T-helper 2 cell treated with Interferon-gamma antibody and Interleukin-4, amounts not matched to agents 100 ng/mL and 5 ng/mL, for 36 hours (primary cell): Measurements from ENCODE around the gene TM7SF3. TPM values are rescaled to one million over a fixed set of nuclear protein-coding genes. Genes with fewer than 3 reads are reported as not detected.

Experiments
- intact Hi-C: fragments of 100-400 bp; cut with micrococcal nuclease; formaldehyde crosslinking; loops from one replicate; pipeline ENCODE4 v1.15.1; 2023
- total RNA-seq: library from RNA; stranded (reverse); gene quantifications from 2 replicates; pipeline ENCODE4 v1.2.3, GENCODE V29; 2022

The TM7SF3 gene
- total RNA-seq, 1 donor from 2014 or later: 65.4 TPM

DNA sequence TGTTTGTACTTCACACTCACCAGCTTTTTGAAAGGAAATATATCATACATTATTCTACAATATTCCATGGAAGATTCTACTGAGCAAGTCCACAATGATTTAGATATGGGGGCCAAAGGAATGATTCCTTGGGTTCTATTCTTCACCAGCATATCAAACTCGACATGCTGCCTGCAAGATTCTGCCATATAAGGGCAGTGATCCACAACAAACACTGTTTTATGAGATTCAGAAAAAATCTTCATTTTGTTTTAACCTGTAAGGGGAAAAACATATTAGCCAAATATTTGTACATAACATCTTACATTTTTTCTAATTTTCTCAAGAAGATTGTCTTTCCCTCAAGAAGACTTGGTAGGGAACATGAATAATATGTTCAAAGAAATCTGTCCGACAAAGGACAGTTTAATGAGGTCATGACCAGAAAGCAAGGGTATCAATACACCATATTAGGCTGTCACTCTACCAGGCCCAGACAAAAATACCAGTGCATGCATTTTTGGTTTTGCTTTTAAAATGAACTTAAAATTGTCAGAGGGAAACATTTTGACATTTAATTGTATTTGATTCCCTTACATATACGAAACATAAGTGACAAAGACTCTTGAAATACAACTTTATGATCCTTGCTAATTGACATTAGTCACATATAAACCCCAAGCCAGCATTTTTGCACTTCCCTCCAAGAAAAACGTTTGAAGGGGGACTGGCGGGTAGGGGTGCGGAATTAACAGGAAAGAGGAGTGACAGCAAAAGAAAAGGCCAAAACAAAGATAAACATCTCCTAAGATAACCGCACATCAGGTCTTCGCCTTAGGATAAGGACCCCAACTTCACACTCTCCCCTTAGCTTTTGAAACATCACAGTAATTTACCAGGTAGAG lies 77.4 kb downstream of the TM7SF3 start:
- intact Hi-C loops: loop anchor here (5.0 to 10.0 kb wide), 6 partner anchors 84 to 1882 kb away; partner anchors contain the start of genes BMAL2 and PPFIBP1

GRCh38 chr12:26935636-26936378 lies 78.4 kb downstream of the TM7SF3 start:
- intact Hi-C loops: loop anchor here (5.0 to 10.0 kb wide), 6 partner anchors 84 to 1881 kb away; partner anchors contain the start of genes BMAL2 and PPFIBP1

- intact Hi-C loops: no loop called here
Measured at GRCh38 chr12:26929590-26929989, 84.6 kb downstream of the TM7SF3 start.

- intact Hi-C loops: no loop called here
Measured at GRCh38 chr12:26928661-26929060, 85.5 kb downstream of the TM7SF3 start.

Other genes starting within 250 kb of the TM7SF3 start
- 39.7 and 40.2 TPM in 2 replicates for gene ITPR2, start 181.2 kb downstream of the TM7SF3 start, total RNA-seq
- gene INTS13, start 76.4 kb downstream of the TM7SF3 start, total RNA-seq: 43.9 and 44.6 TPM in 2 replicates
- gene FGFR1OP2, start 75.9 kb downstream of the TM7SF3 start, total RNA-seq: 71.8 and 75.3 TPM in 2 replicates
- 38.5 and 40.0 TPM in 2 replicates for gene MED21, start 8.2 kb upstream of the TM7SF3 start, total RNA-seq
- gene C12orf71, start 68.2 kb upstream of the TM7SF3 start, total RNA-seq: not detected in 2 replicates
- 19.1 and 23.6 TPM in 2 replicates for gene STK38L, start 229.9 kb upstream of the TM7SF3 start, total RNA-seq